ENCODE data around the gene ACTR8.

DNA sequence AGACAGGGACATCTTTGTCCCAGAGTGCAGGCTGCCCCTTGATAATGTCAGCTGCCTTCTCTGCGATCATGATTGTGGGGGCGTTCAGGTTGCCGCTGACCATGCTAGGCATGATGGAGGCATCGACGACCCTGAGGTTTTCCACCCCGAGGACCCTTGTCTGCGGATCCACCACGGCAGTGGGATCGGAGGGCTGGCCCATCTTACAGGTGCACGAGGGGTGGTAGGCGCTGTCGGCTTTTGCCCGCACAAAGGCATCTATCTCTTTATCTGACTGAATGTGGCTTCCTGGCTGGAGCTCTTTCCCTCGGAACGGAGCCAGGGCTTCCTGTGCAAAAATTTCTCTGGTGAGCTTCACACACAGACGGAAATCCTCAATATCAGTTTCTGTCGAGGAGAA, 64.1 kb downstream of the ACTR8 start:
- TF ChIP-seq EZH2 (IDR thresholded peaks at IDR 0.05; ENCODE audit: borderline replicate concordance, insufficient read depth, low read length, poor library complexity, severe bottlenecking), result no peak
- TF ChIP-seq, protein P1, sequence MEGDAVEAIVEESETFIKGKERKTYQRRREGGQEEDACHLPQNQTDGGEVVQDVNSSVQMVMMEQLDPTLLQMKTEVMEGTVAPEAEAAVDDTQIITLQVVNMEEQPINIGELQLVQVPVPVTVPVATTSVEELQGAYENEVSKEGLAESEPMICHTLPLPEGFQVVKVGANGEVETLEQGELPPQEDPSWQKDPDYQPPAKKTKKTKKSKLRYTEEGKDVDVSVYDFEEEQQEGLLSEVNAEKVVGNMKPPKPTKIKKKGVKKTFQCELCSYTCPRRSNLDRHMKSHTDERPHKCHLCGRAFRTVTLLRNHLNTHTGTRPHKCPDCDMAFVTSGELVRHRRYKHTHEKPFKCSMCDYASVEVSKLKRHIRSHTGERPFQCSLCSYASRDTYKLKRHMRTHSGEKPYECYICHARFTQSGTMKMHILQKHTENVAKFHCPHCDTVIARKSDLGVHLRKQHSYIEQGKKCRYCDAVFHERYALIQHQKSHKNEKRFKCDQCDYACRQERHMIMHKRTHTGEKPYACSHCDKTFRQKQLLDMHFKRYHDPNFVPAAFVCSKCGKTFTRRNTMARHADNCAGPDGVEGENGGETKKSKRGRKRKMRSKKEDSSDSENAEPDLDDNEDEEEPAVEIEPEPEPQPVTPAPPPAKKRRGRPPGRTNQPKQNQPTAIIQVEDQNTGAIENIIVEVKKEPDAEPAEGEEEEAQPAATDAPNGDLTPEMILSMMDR (IDR thresholded peaks at IDR 0.05; ENCODE audit: poor library complexity, severe bottlenecking), result no peak
- no peak for TF ChIP-seq RAD21 (conservative IDR thresholded peaks at IDR 0.05)
- TF ChIP-seq POLR2AphosphoS5 (IDR thresholded peaks at IDR 0.05), result no peak
- no peak for TF ChIP-seq EP300 (conservative IDR thresholded peaks at IDR 0.05; ENCODE audit: poor library complexity, severe bottlenecking)
- TF ChIP-seq TAF1 (IDR thresholded peaks at IDR 0.05; ENCODE audit: low read depth), result no peak

Data from neural cell (in vitro differentiated cells).